ENCODE measurements around the gene CDC5L. TPM values are rescaled to one million over a fixed set of nuclear protein-coding genes. Genes with fewer than 3 reads are reported as not detected.

The CDC5L gene
- total and polyA plus RNA-seq, 2 of the 13 experiments (the other 11 are each of a cell fraction or from before 2014, with no cell fraction given) = 11.0 to 34.2 TPM

GRCh38 chr6:44475779-44476434 is 88.4 kb downstream of the CDC5L start (continued):
- TF ChIP-seq ARID5B (CRISPR knock-in tag; IDR thresholded peaks at IDR 0.05) = peak; percentile 47; the same call in 1 of the 2 replicates
- TF ChIP-seq PPARG (CRISPR knock-in tag; conservative IDR thresholded peaks at IDR 0.05) = peak; percentile 47; the same call in 1 of the 2 replicates
- TF ChIP-seq ZNF251 (CRISPR knock-in tag; IDR thresholded peaks at IDR 0.05) = no peak
- peak; percentile 73; the same call in 1 of the 2 replicates for TF ChIP-seq MXD3 (CRISPR knock-in tag; IDR thresholded peaks at IDR 0.05)
- peak; percentile 40; the same call in 1 of the 2 replicates for TF ChIP-seq RXRB (CRISPR knock-in tag; IDR thresholded peaks at IDR 0.05; ENCODE audit: borderline replicate concordance)
- no peak for TF ChIP-seq ADNP (CRISPR knock-in tag; IDR thresholded peaks at IDR 0.05)
- no peak for TF ChIP-seq ZBTB40 (IDR thresholded peaks at IDR 0.05)
- no peak for TF ChIP-seq ZBTB40 (CRISPR knock-in tag; IDR thresholded peaks at IDR 0.05)
- TF ChIP-seq TSC22D2 (CRISPR knock-in tag; IDR thresholded peaks at IDR 0.05; ENCODE audit: borderline replicate concordance) = peak; percentile 70; the same call in 1 of the 2 replicates
- TF ChIP-seq ZNF674 (CRISPR knock-in tag; IDR thresholded peaks at IDR 0.05; ENCODE audit: low read depth) = no peak
- no peak for TF ChIP-seq SIX1 (CRISPR knock-in tag; IDR thresholded peaks at IDR 0.05; ENCODE audit: borderline replicate concordance)
- TF ChIP-seq ZNF782 (CRISPR knock-in tag; IDR thresholded peaks at IDR 0.05; ENCODE audit: borderline replicate concordance) = peak; percentile 73; the same call in 1 of the 2 replicates
- TF ChIP-seq MBD4 (IDR thresholded peaks at IDR 0.05; ENCODE audit: borderline replicate concordance, low read length) = no peak
- no peak for TF ChIP-seq NR0B2 (CRISPR knock-in tag; IDR thresholded peaks at IDR 0.05)
